ENCODE data around the gene CFAP73.

CFAP73 gene

DNA sequence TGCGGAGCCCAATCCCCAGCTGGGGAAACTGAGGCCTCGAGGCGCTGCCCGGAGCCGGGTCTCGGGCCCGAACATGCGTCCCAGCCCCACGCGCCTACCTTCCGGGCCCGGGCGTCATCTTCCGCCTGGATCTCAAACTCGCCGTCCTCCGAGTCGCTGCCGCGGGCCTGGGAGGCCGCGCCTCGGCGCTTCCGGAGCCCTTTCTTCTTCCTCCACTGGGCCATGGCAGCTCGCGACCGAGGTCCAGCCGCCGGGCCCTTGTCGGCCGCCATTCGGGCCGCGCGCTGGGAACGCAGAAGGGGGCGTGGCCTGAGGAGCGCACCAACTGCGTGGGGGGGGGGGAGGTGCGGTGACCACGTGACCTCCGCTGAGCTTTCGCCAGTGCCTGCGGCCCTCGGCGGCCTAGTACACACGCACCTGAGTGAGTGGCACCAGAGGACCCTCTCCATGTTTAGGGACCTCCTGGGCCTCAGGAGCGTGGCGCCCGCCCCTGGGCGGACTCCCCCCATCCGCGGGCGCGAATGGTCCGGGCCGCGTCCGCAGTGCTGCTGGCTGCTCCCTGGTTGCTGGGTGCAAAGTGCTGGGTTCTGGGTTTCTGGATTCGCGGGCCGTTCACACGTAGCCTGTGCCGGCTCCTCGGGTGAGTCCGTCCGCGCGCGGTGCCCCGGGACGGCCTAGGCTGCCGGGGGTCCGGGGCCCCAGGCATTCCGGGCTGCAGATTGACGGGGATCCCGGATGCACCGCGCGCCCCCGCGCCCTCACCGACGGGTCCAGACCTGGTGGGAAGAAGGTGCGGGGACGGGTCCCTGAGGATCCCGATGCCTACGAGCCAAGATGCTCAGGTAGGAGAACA is 35.9 kb downstream of the CFAP73 start, which contains the start of the genes DDX54 and RITA1:
Gene DDX54 (minus strand): TSS at position 299 of the 853 bp plus-strand sequence. CDS start 27 bp downstream, at position 272.
Gene RITA1 (plus strand): TSS at position 542 of the 853 bp plus-strand sequence. CDS start 1,026 bp downstream, outside the sequence.
- H3K27me3 Mint-ChIP-seq: no peaks in the 10 kb centered on the region
- H3K4me1 Mint-ChIP-seq: peaks cover 40% of the 10 kb centered on the region
- H3K4me3 Mint-ChIP-seq: peak within 1 kb of the TSS; percentile 97
- H3K27ac Mint-ChIP-seq: peak within 1 kb of the TSS; percentile 96
- no peaks in the 10 kb centered on the region for H3K9me3 Mint-ChIP-seq
- peaks cover 10% of the 10 kb centered on the region for H3K36me3 Mint-ChIP-seq

DNA sequence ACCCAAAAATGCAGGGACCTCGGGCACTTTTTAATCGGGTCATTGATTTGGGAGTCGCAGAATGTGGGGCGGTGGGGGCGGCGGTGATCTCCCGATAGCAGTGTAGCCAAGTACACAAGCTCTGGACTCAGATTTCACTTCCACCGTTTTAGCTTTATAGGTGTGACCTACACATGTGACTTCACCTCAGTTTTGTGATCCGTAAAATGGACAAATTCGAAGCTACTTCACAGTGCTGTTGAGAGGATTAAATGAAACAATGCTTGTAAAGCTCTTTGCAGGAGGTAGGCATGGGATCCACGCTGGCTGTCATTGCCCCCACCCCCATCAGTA is 36.5 kb downstream of the CFAP73 start:
- H3K36me3 Mint-ChIP-seq: peaks cover 9% of the 10 kb centered on the region
- H3K4me3 Mint-ChIP-seq: peak overlapping the region; percentile 97

DNA sequence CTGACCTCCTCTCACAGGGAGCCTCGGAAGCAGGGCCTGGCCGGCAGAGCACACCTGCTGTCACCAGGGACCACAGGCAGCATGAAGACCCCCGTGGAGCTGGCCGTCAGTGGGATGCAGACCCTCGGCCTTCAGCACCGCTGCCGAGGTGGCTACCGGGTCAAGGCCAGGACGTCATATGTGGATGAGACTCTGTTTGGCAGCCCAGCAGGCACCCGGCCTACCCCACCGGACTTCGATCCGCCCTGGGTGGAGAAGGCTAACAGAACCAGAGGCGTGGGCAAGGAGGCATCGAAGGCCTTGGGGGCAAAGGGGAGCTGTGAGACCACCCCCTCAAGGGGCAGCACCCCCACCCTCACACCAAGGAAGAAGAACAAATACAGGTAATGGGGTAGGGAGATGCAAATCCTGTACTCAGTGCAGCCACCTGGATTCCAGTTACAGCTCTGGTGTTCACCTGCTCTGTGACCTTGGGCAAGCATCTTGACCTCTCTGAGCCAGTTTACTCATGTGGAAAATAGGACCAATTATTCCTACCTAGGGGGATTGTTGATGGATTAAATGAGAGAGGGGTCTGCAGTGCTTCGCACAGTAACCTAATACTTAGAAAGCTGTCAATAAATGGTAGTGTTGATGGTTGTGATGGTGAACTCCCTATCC is 37.3 kb downstream of the CFAP73 start:
- peak overlapping the region; percentile 97 for H3K4me3 Mint-ChIP-seq
- H3K9me3 Mint-ChIP-seq: no peaks in the 10 kb centered on the region
- H3K36me3 Mint-ChIP-seq: peaks cover 9% of the 10 kb centered on the region
- H3K4me1 Mint-ChIP-seq: peaks cover 36% of the 10 kb centered on the region
- H3K27me3 Mint-ChIP-seq: no peaks in the 10 kb centered on the region
- H3K27ac Mint-ChIP-seq: peak overlapping the region; percentile 94

More for the DNA sequence above, 36.5 kb downstream of the CFAP73 start:
- Mint-ChIP-seq H3K27me3 (no peaks in the 10 kb centered on the region), H3K4me1 (peaks cover 40% of the 10 kb centered on the region), H3K27ac (peak overlapping the region; percentile 94), H3K9me3 (no peaks in the 10 kb centered on the region)

DNA sequence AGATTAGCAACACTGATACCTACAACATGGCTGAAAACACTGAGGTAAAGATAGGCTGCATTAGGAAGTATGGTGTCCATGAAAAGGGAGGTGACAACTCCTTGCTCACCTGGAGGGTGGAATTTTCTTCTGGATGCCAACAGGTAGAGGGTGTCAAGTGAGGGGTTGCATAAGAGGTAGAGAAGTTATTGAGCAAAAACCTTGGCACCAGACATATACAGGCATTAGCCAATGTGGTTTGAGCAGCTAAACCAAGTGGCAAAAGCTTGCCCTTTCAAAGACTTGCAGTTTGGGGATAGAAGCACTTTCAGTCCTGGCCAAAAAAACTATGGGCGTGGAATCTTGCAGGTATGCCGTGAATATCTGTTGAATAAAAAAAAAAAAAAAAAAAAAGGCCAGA is 39.8 kb downstream of the CFAP73 start:
- no peaks in the 10 kb centered on the region for H3K27me3 Mint-ChIP-seq
- peaks cover 8% of the 10 kb centered on the region for H3K36me3 Mint-ChIP-seq
- H3K27ac Mint-ChIP-seq: no peak overlapping the region
- peaks cover 22% of the 10 kb centered on the region for H3K4me1 Mint-ChIP-seq
- no peak overlapping the region for H3K4me3 Mint-ChIP-seq
- no peaks in the 10 kb centered on the region for H3K9me3 Mint-ChIP-seq

DNA sequence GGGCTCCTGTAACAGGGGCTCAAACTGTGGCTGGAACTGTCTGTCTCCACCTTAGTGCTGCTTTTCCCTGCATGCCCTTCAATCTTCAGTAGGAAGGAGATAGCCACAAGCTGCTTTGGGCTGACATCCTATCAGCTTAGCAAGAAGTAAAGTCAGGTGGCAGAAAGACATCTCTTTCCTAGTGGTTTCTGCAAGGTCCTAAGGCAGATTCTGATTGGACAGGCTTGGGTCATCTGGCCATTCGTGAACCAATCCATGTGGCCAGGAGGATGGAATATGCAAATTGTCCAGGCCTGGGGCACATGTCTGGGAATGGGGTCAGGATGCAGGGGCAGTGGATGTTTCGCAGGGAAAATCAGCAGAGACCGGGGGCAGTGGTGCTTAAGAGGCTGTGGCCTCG is 41.2 kb downstream of the CFAP73 start:
- Mint-ChIP-seq H3K36me3 (peaks cover 8% of the 10 kb centered on the region), H3K9me3 (no peaks in the 10 kb centered on the region), H3K4me1 (peaks cover 19% of the 10 kb centered on the region), H3K4me3 (no peak overlapping the region), H3K27me3 (no peaks in the 10 kb centered on the region), H3K27ac (no peak overlapping the region)

DNA sequence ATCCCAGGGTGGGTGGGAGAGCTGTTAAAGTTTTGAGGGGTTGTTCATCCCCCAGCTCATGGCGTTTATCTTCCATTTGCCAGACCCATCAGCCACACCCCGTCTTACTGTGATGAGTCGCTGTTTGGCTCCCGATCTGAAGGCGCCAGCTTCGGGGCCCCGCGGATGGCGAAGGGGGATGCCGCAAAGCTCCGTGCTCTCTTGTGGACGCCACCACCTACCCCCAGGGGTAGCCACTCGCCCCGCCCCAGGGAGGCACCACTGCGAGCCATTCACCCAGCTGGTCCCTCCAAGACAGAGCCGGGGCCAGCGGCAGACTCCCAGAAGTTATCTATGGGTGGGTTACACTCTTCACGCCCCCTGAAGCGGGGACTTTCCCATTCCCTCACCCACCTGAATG is 41.7 kb downstream of the CFAP73 start:
- no peak overlapping the region for H3K27ac Mint-ChIP-seq

DNA sequence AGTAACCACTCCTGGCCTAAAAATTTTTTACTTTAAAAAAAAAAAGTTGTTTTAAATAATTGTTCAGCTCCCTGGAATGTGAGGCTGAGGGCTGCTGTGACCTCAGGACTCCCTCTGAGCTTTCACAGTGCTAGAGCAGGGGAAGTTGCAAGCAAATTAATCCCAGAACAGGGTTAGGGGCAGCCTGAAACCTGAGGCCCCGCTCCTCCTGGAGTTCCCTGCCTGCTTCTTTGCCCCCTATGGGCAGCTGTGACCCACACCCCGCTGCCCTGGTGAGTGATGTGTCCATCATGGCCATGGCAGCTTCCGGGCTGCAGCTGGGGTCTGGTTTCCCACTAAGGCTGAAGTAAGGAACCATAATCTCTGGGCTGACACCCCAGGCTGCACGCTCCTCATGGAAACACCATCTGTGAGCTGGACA is 45.5 kb downstream of the CFAP73 start:
- peaks cover 2% of the 10 kb centered on the region for H3K36me3 Mint-ChIP-seq
- H3K4me3 Mint-ChIP-seq: no peak overlapping the region
- no peaks in the 10 kb centered on the region for H3K9me3 Mint-ChIP-seq
- H3K27ac Mint-ChIP-seq: no peak overlapping the region
- H3K4me1 Mint-ChIP-seq: peaks cover 5% of the 10 kb centered on the region
- no peaks in the 10 kb centered on the region for H3K27me3 Mint-ChIP-seq

More for the DNA sequence above, 41.7 kb downstream of the CFAP73 start:
- Mint-ChIP-seq H3K9me3 (no peaks in the 10 kb centered on the region), H3K4me1 (peaks cover 17% of the 10 kb centered on the region), H3K4me3 (no peak overlapping the region), H3K36me3 (peaks cover 8% of the 10 kb centered on the region), H3K27me3 (no peaks in the 10 kb centered on the region)

DNA sequence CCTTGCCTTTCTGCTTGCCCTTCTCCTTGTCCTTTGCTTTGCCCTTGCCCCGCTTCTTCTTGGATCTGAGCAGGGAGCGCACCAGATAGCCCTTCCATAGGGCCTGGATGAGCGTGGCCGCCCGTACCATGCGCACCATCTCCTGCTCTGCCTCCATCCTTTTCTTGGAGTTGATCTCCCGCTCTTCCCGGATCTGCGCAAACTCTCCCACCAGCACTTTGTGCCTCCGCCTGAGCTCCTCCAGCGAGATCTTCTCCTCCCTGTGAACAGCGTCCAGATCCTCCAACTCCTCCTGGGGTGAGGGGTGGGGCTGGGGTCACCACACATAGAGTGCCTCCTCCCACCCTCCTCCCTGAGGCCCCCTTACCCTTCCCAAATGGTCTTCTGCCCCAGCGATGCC is 46.1 kb downstream of the CFAP73 start:
- Mint-ChIP-seq H3K36me3 (peaks cover 2% of the 10 kb centered on the region), H3K4me1 (peaks cover 5% of the 10 kb centered on the region), H3K9me3 (no peaks in the 10 kb centered on the region), H3K27ac (no peak overlapping the region), H3K4me3 (no peak overlapping the region), H3K27me3 (no peaks in the 10 kb centered on the region)

DNA sequence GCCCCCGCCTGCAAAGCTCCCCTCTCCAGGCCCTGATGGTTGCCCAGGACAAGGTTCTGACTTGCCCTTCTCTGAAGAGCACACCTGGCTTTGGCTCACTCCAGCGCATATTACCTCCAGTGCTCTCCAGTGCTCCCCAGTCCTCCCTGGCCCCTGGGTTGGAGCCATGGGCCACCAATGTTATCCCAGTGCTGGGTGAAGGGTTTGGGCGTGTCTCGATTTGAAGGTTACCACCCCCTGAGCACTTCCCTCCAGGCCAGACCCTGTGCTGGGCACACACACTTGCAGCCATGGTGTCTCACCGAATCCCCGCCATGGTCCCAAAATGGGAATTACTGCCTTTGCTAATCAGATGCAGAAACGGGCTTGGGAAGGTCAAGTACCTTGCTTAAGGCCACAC is 47.1 kb downstream of the CFAP73 start:
- no peaks in the 10 kb centered on the region for H3K9me3 Mint-ChIP-seq
- peaks cover 2% of the 10 kb centered on the region for H3K36me3 Mint-ChIP-seq
- H3K27me3 Mint-ChIP-seq: no peaks in the 10 kb centered on the region
- H3K4me3 Mint-ChIP-seq: no peak overlapping the region
- H3K27ac Mint-ChIP-seq: no peak overlapping the region
- peaks cover 5% of the 10 kb centered on the region for H3K4me1 Mint-ChIP-seq

DNA sequence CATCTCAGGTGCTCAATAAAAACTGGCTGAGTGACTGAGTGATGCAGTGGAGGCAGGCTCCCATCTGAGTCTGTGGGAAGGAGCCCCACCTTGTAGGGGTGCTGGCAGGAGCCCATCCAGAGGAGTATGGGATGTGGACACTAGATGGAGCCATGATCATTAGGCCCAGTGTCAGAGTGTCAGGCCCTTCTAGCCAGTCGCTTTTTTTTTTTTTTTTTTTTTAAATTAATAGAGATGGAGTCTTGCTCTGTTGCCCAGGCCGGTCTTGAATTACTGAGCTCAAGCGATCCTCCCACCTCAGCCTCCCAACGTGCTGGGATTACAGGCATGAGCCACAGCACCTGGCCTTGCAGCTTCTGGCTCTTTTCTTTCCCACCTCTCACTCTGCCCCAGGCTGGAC is 47.5 kb downstream of the CFAP73 start:
- Mint-ChIP-seq H3K27me3 (no peaks in the 10 kb centered on the region), H3K4me3 (no peak overlapping the region), H3K9me3 (no peaks in the 10 kb centered on the region), H3K27ac (no peak overlapping the region), H3K4me1 (peaks cover 5% of the 10 kb centered on the region), H3K36me3 (peaks cover 2% of the 10 kb centered on the region)

DNA sequence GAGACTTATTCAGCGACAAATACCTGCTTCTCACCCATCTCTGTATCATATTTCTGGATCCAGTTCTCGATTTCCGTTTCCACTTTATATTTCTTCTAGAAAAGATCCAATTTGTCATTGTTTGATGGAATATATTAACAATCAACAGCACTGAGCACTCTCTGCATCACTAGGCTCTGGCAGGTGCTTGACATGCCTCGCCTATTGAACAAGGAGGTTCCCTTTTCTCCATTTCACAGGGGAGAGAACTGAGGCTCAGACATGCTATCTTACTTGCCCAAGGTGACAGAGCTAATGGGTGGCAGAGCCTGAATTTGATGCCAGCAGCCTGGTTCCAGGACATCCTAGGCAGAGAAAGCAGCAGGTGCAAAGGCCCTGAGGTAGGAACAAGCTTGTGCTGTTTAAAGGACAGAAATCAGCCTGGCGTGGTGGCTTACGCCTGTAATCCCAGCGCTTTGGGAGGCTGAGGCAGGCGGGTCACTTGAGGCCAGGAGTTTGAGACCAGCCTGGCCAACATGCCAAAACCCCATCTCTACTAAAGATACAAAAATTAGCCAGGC is 48.1 kb downstream of the CFAP73 start:
- H3K27me3 Mint-ChIP-seq: no peaks in the 10 kb centered on the region
- peaks cover 5% of the 10 kb centered on the region for H3K4me1 Mint-ChIP-seq
- no peak overlapping the region for H3K4me3 Mint-ChIP-seq
- no peaks in the 10 kb centered on the region for H3K9me3 Mint-ChIP-seq
- no peak overlapping the region for H3K27ac Mint-ChIP-seq
- H3K36me3 Mint-ChIP-seq: peaks cover 2% of the 10 kb centered on the region

DNA sequence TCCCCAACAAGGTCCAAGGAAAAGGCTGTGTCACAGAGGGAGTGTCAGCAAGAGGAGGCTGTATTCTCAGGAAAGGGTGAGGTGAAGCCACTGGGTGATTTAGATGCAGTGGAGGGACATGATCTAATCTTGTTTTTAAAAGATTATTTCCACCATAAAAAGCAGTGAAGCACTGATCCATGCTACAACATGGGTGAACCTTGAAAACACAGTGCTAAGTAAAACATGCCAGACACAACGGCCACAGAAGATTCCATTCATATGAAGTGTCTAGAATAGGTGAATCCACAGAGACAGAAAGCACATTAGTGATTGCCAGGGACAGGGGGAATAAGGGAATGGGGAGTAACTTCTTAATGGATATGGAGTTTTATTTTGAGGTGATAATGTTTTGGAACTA is 48.8 kb downstream of the CFAP73 start:
- Mint-ChIP-seq H3K4me3 (no peak overlapping the region), H3K27me3 (no peaks in the 10 kb centered on the region), H3K4me1 (peaks cover 5% of the 10 kb centered on the region), H3K9me3 (no peaks in the 10 kb centered on the region), H3K36me3 (peaks cover 2% of the 10 kb centered on the region), H3K27ac (no peak overlapping the region)

DNA sequence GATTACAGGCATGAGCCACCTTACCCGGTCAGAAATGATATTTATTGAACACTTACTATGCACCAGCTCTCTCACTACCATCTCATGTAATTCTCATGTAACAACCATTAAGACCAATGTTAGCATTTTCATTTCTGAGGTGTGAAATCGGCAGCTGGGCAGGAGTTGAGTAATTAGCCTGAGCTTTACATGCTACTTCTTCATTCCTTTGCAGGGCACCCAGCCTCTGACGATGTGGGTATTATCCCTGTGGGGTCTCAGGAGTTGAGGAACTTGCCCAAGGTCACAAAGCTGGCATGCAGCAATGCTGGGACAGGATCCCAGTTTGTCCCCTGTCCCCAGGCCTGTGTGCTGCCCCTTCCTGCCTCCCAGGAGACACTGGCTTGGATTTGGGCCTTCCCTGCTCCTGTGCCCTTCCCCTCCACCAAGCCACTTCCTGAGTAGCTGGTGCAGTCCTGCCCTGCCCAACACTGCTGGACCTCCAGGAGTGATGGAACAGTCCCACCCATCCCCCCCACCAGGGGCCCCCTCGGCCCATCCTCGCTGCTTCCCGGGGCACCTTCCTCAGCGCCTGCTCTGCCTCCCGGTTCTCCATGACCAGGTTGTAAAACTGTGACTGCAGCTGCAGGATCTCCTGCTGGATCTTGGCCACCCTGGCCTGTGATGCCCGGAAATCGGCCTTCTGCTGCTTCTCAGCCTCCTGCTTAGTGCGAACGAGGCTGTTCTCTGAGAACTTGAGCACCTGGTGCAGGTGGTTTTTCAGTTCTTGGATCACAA is 50.7 kb downstream of the CFAP73 start:
- Mint-ChIP-seq H3K27ac (no peak overlapping the region), H3K4me3 (no peak overlapping the region), H3K36me3 (no peaks in the 10 kb centered on the region)

DNA sequence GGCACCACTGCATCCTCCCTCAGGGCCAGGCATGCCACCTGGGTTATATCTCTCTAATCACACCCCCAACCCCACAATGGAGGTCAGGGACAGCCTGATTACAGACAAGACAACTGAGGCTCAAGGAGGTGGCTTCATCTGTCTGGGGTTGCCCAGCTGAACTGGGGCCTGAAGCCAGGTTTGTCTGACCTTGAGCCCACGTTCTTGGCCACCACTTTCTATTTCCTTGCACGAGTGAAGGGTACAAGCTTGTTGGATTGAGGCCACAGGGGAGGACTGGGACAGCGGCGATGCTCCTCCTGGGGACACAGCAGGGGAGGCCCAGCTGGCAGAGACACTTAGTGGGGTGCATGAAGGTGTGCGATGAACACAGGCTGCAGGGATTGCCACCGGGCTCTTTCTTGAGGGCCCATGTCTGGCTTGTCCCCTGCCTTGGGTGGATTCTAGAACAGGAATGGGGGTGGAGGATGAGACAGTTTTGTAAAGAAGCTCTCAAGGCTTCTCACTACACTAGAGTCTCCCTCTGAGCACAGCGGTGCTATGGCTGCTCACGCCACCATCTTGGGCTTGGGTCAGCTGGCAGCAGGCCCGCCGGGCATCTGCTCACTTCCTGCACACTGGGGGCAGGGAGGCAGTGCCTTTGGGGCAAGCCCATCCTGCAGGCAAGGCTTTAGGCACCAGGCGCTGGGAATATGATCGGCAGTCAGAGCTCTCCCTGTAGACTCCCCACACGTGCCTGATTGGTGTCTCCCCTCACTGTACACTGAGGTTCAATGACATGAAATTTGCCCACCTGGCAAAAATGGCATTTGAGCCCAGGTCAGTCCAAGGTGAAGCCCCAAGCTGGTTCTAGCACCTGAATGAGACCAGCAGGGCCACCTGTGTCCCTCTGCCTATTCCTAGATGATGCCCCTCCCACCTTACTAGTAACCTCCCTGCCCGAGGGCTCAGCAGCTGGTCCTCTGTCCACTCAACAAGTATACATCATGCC is 52.0 kb downstream of the CFAP73 start:
- H3K36me3 Mint-ChIP-seq: no peaks in the 10 kb centered on the region
- no peaks in the 10 kb centered on the region for H3K9me3 Mint-ChIP-seq
- no peak overlapping the region for H3K27ac Mint-ChIP-seq
- no peak overlapping the region for H3K4me3 Mint-ChIP-seq
- no peaks in the 10 kb centered on the region for H3K27me3 Mint-ChIP-seq
- H3K4me1 Mint-ChIP-seq: peaks cover 8% of the 10 kb centered on the region

More for the DNA sequence above, 50.7 kb downstream of the CFAP73 start:
- Mint-ChIP-seq H3K9me3 (no peaks in the 10 kb centered on the region), H3K4me1 (peaks cover 5% of the 10 kb centered on the region), H3K27me3 (no peaks in the 10 kb centered on the region)

Data from activated naive CD4-positive, alpha-beta T cell treated with anti-CD3 and anti-CD28 coated beads, Interleukin-2, amount 50 U/mL, for 24 hours (primary cell).